Osteoblast (primary cell): ENCODE data around the gene CA11. TPM values are rescaled to one million over a fixed set of nuclear protein-coding genes. Genes with fewer than 3 reads are reported as not detected.
"Not testable (repeated sequence)": the region's sequence is repeated elsewhere in the genome, so short reads cannot be mapped to it uniquely, and the experiment has no call there.

Experiments
- DNase-seq: peaks from one replicate; pipeline ENCODE4 v3.0.0; 2011; ENCODE audit warnings: low spot score, mixed read lengths; ENCODE audit not compliant: insufficient read length; ENCODE audit errors: missing footprints
- H2AFZ ChIP-seq: 2 replicates; pipeline ENCODE4 v1.6.0; 2011; ENCODE audit warnings: mild to moderate bottlenecking, low read length
- H3K27ac ChIP-seq: 2 replicates; pipeline ENCODE4 v1.5.1; 2011; ENCODE audit warnings: mild to moderate bottlenecking, low read depth, low read length, moderate library complexity
- H3K27me3 ChIP-seq: 2 replicates; pipeline ENCODE4 v1.6.0; 2012; ENCODE audit warnings: mild to moderate bottlenecking, control low read depth, inconsistent platforms, low read length, moderate library complexity; ENCODE audit not compliant: insufficient read depth
- H3K36me3 ChIP-seq: 2 replicates; pipeline ENCODE4 v1.5.1; 2011; ENCODE audit warnings: mild to moderate bottlenecking, low read length, control low read depth, moderate library complexity; ENCODE audit not compliant: insufficient read depth
- H3K4me1 ChIP-seq: 2 replicates; pipeline ENCODE4 v1.5.1; 2011; ENCODE audit warnings: mild to moderate bottlenecking, low read length, control low read depth, moderate library complexity; ENCODE audit not compliant: insufficient read depth
- H3K4me2 ChIP-seq: 2 replicates; pipeline ENCODE4 v1.6.0; 2011; ENCODE audit warnings: mild to moderate bottlenecking, low read length; ENCODE audit not compliant: insufficient read depth
- H3K4me3 ChIP-seq: fragments of 200-600 bp; sonication (generic); 3 replicates; pipeline ENCODE4 v1.5.1; 2012; ENCODE audit warnings: mild to moderate bottlenecking, low read length, inconsistent platforms; ENCODE audit not compliant: insufficient read depth
- H3K79me2 ChIP-seq: 2 replicates; pipeline ENCODE4 v1.6.0; 2012; ENCODE audit warnings: mild to moderate bottlenecking, low read length, control low read depth, inconsistent platforms; ENCODE audit not compliant: insufficient read depth
- H3K9me3 ChIP-seq: 2 replicates; pipeline ENCODE4 v1.5.1; 2011; ENCODE audit warnings: low read depth, low read length, control low read depth
- H4K20me1 ChIP-seq: 2 replicates; pipeline ENCODE4 v1.6.0; 2012; ENCODE audit warnings: mild to moderate bottlenecking, low read length, control low read depth; ENCODE audit not compliant: insufficient read depth
- CTCF ChIP-seq: IDR thresholded peaks from 2 replicates; pipeline ENCODE4 v1.5.1; 2011; ENCODE audit warnings: mild to moderate bottlenecking, low read depth, low read length, moderate library complexity; ENCODE audit errors: extremely low read depth
- total RNA-seq: library from RNA; depleted of rRNA; stranded (reverse); fragments of >200 nt; gene quantifications from 2 replicates; pipeline ENCODE4 v1.2.3, GENCODE V29; 2012

Gene CA11
- total RNA-seq, 1 donor: 1.8 TPM

GRCh38 chr19:48660852-48661710, 15.1 kb upstream of the CA11 start:
- no peaks in the 10 kb centered on the region for H3K36me3 ChIP-seq
- peak overlapping the region; percentile 46 for H2AFZ ChIP-seq
- peak overlapping the region; percentile 64 for H3K4me2 ChIP-seq
- no peaks in the 10 kb centered on the region for H3K9me3 ChIP-seq
- no peaks in the 10 kb centered on the region for H4K20me1 ChIP-seq
- peak overlapping the region; percentile 0 for H3K27ac ChIP-seq
- peaks cover 15% of the 10 kb centered on the region for H3K4me1 ChIP-seq
- H3K79me2 ChIP-seq: no peaks in the 10 kb centered on the region
- no peak for TF ChIP-seq CTCF
- peaks cover 2% of the 10 kb centered on the region for H3K27me3 ChIP-seq
- H3K4me3 ChIP-seq: peak overlapping the region; percentile 5
- peak; percentile 99 for DNase-seq

- no peaks in the 10 kb centered on the region for H4K20me1 ChIP-seq
- H3K36me3 ChIP-seq: no peaks in the 10 kb centered on the region
- H3K79me2 ChIP-seq: no peaks in the 10 kb centered on the region
- H2AFZ ChIP-seq: no peak overlapping the region
- H3K4me1 ChIP-seq: peaks cover 15% of the 10 kb centered on the region
- no peaks in the 10 kb centered on the region for H3K27me3 ChIP-seq
- H3K9me3 ChIP-seq: no peaks in the 10 kb centered on the region
- no peak for TF ChIP-seq CTCF
- H3K27ac ChIP-seq: no peak overlapping the region
- H3K4me2 ChIP-seq: no peak overlapping the region
- peak; percentile 88 for DNase-seq
- H3K4me3 ChIP-seq: no peak overlapping the region
Measured at GRCh38 chr19:48659768-48660167, 13.8 kb upstream of the CA11 start.

GRCh38 chr19:48658483-48658882, 12.5 kb upstream of the CA11 start:
- Histone ChIP-seq H3K36me3 (no peaks in the 10 kb centered on the region), H3K27ac (no peak overlapping the region), H3K4me3 (no peak overlapping the region), H4K20me1 (no peaks in the 10 kb centered on the region), H3K9me3 (no peaks in the 10 kb centered on the region), H3K79me2 (no peaks in the 10 kb centered on the region), H3K4me1 (peaks cover 15% of the 10 kb centered on the region), H3K27me3 (no peaks in the 10 kb centered on the region), H2AFZ (no peak overlapping the region), H3K4me2 (no peak overlapping the region)
- no peak for TF ChIP-seq CTCF
- DNase-seq: no peak

- not testable (repeated sequence) for H3K27ac ChIP-seq, H3K4me2 ChIP-seq, H4K20me1 ChIP-seq, H2AFZ ChIP-seq, H3K36me3 ChIP-seq, H3K9me3 ChIP-seq, DNase-seq, H3K4me3 ChIP-seq, H3K79me2 ChIP-seq, H3K27me3 ChIP-seq
- H3K4me1 ChIP-seq: peaks cover 15% of the 10 kb centered on the region
Measured at GRCh38 chr19:48657828-48658227, 11.8 kb upstream of the CA11 start.
